Embryonic facial prominence (tissue), 1 donor: ENCODE data around the gene GAPVD1.
"Not testable (repeated sequence)": the region's sequence is repeated elsewhere in the genome, so short reads cannot be mapped to it uniquely, and the experiment has no call there.

Experiments
- DNase-seq: peaks from one replicate; pipeline ENCODE4 v3.0.0-alpha.2; 2016; ENCODE audit errors: extremely low spot score

GAPVD1 gene

GRCh38 chr9:125261501-125262293, at the start of gene GAPVD1:
Gene GAPVD1, plus strand, starts transcription at chr9:125261826. Its CDS starts 37,096 bp downstream, at chr9:125298922.
- peak; percentile 53 for DNase-seq

GRCh38 chr9:125214186-125214585, 47.4 kb upstream of the GAPVD1 start:
- DNase-seq: no peak

- no peak for DNase-seq
Observed at GRCh38 chr9:125218621-125219020, 43.0 kb upstream of the GAPVD1 start.

GRCh38 chr9:125224858-125225257, 36.8 kb upstream of the GAPVD1 start:
- DNase-seq: not testable (repeated sequence)

- no peak for DNase-seq
Observed at GRCh38 chr9:125227761-125228160, 33.9 kb upstream of the GAPVD1 start.

GRCh38 chr9:125233678-125234077, 27.9 kb upstream of the GAPVD1 start:
- DNase-seq: no peak

GRCh38 chr9:125234099-125234498, 27.5 kb upstream of the GAPVD1 start:
- DNase-seq: not testable (repeated sequence)

GRCh38 chr9:125235804-125236519, 25.7 kb upstream of the GAPVD1 start:
- DNase-seq: no peak

- DNase-seq: not testable (repeated sequence)
Observed at GRCh38 chr9:125236520-125237159, 25.0 kb upstream of the GAPVD1 start.

GRCh38 chr9:125238127-125238914, 23.3 kb upstream of the GAPVD1 start:
- no peak for DNase-seq

- no peak for DNase-seq
Observed at GRCh38 chr9:125238915-125239446, 22.6 kb upstream of the GAPVD1 start.

- no peak for DNase-seq
Observed at GRCh38 chr9:125239631-125240597, 21.7 kb upstream of the GAPVD1 start.

- DNase-seq: no peak
Observed at GRCh38 chr9:125240649-125240999, 21.0 kb upstream of the GAPVD1 start.

GRCh38 chr9:125241000-125241862, 20.4 kb upstream of the GAPVD1 start, which contains the start of gene HSPA5:
Gene HSPA5, minus strand, starts transcription at chr9:125241343. Its CDS starts 217 bp downstream, at chr9:125241126.
- DNase-seq: peak; percentile 99

GRCh38 chr9:125241863-125242739, 19.5 kb upstream of the GAPVD1 start:
- no peak for DNase-seq

- DNase-seq: no peak
Observed at GRCh38 chr9:125243792-125244260, 17.8 kb upstream of the GAPVD1 start.

- DNase-seq: no peak
Observed at GRCh38 chr9:125246261-125246667, 15.4 kb upstream of the GAPVD1 start.

- no peak for DNase-seq
Observed at GRCh38 chr9:125254231-125254630, 7.4 kb upstream of the GAPVD1 start.
